OCI-LY7 (cell line): ENCODE measurements around the gene TBL1Y. TPM values are rescaled to one million over a fixed set of nuclear protein-coding genes. Genes with fewer than 3 reads are reported as not detected.
A peak's percentile ranks its signal among the peaks of the same experiment; 100 is the strongest.

Source experiments
- BruUV-seq: library from RNA; stranded (reverse); fragments of 400-500 nt; replicated peaks from 2 replicates; lab custom pipeline; 2021; lab: Mats Ljungman, UMichigan
- CTCF ChIA-PET: fragments of 300-600 bp; sonication (Branson Sonifier 250); formaldehyde crosslinking; loops from one replicate; lab custom pipeline; 2022; ENCODE audit warnings: antibody characterized with exemption; ENCODE audit not compliant: unreplicated experiment; lab: Charles Lee
- POLR2A ChIA-PET: fragments of 300-600 bp; sonication (Branson Sonifier 250); formaldehyde crosslinking; loops from one replicate; lab custom pipeline; 2022; ENCODE audit warnings: antibody characterized with exemption; lab: Charles Lee
- DNase-seq: peaks from one replicate; pipeline ENCODE4 v3.0.0-alpha.2; 2015; ENCODE audit warnings: low spot score
- H2AFZ ChIP-seq: fragments of 200-600 bp; sonication (generic), shearing (Covaris generic); 2 replicates; pipeline ENCODE4 v1.6.1; 2014; ENCODE audit warnings: mild to moderate bottlenecking, antibody characterized with exemption, low read length, moderate library complexity
- H3K27ac ChIP-seq: fragments of 200-600 bp; sonication (generic); 2 replicates; pipeline ENCODE4 v1.5.1; 2014; ENCODE audit warnings: mixed run types, low read depth, mild to moderate bottlenecking, moderate library complexity, low read length, inconsistent platforms; ENCODE audit not compliant: poor library complexity, severe bottlenecking
- H3K36me3 ChIP-seq: fragments of 200-600 bp; sonication (generic); 2 replicates; pipeline ENCODE4 v1.6.1; 2014; ENCODE audit warnings: mild to moderate bottlenecking, antibody characterized with exemption, low read length, moderate library complexity, mixed read lengths; ENCODE audit not compliant: insufficient read depth
- H3K4me1 ChIP-seq: fragments of 200-600 bp; sonication (generic); 2 replicates; pipeline ENCODE4 v1.5.1; 2014; ENCODE audit warnings: mild to moderate bottlenecking, low read length; ENCODE audit not compliant: insufficient read depth, poor library complexity, severe bottlenecking
- H3K4me2 ChIP-seq: fragments of 200-600 bp; sonication (generic); 2 replicates; pipeline ENCODE4 v1.6.1; 2014; ENCODE audit warnings: mild to moderate bottlenecking, low read length
- H3K4me3 ChIP-seq: fragments of 200-600 bp; sonication (generic); 2 replicates; pipeline ENCODE4 v1.5.1; 2014; ENCODE audit warnings: mild to moderate bottlenecking, low read depth, low read length; ENCODE audit not compliant: poor library complexity, severe bottlenecking
- H3K79me2 ChIP-seq: fragments of 200-600 bp; sonication (generic); 2 replicates; pipeline ENCODE4 v1.6.1; 2016; ENCODE audit warnings: low read depth, mild to moderate bottlenecking, low read length, moderate library complexity, mixed read lengths; ENCODE audit not compliant: insufficient read depth
- H3K9me2 ChIP-seq: fragments of 200-600 bp; sonication (generic); 2 replicates; pipeline ENCODE4 v1.6.1; 2016; ENCODE audit warnings: mild to moderate bottlenecking, low read length, mixed read lengths; ENCODE audit not compliant: insufficient read depth
- H3K9me3 ChIP-seq: fragments of 200-600 bp; sonication (generic); 2 replicates; pipeline ENCODE4 v1.6.1; 2014; ENCODE audit warnings: mild to moderate bottlenecking, mixed run types, low read length, mixed read lengths
- H4K20me1 ChIP-seq: fragments of 200-600 bp; sonication (generic); 2 replicates; pipeline ENCODE4 v1.6.1; 2014; ENCODE audit warnings: mild to moderate bottlenecking, antibody characterized with exemption, low read length, moderate library complexity, mixed read lengths; ENCODE audit not compliant: insufficient read depth
- CTCF ChIP-seq: fragments of 200-600 bp; sonication (generic); conservative IDR thresholded peaks from 2 replicates; pipeline ENCODE4 v1.5.1; 2014; ENCODE audit warnings: mild to moderate bottlenecking, antibody characterized with exemption, low read length, moderate library complexity, mixed read lengths
- EZH2phosphoT487 ChIP-seq: fragments of 200-600 bp; sonication (generic); IDR thresholded peaks from 2 replicates; pipeline ENCODE4 v1.6.1; 2018; ENCODE audit warnings: low read depth, borderline replicate concordance, mild to moderate bottlenecking, mixed run types, antibody characterized with exemption, low read length, moderate library complexity, mixed read lengths
- intact Hi-C: fragments of 100-400 bp; cut with micrococcal nuclease; formaldehyde crosslinking; loops from one replicate; pipeline ENCODE4 v1.10.0; 2022; ENCODE audit not compliant: unreplicated experiment
- total RNA-seq, 2 experiments: library from RNA; depleted of rRNA in 1 of 2; stranded (reverse); fragments of >200 nt in 1 of 2; shearing (Covaris generic) in 1 of 2; gene quantifications; 2 replicates each; pipeline ENCODE4 v1.2.3, GENCODE V29; 2014 to 2022

TBL1Y gene
- total RNA-seq, 2 experiments from 2014 or later, result 16.3 to 20.3 TPM

- intact Hi-C loops, result no loop called here
- Histone ChIP-seq H3K4me1 (peaks cover 28% of the 10 kb centered on the region), H2AFZ (no peak overlapping the region), H3K4me2 (no peak overlapping the region), H3K9me3 (no peaks in the 10 kb centered on the region), H3K9me2 (no peaks in the 10 kb centered on the region), H3K27ac (no peak overlapping the region), H3K36me3 (peaks cover 3% of the 10 kb centered on the region; the same call in 1 of the 2 replicates), H4K20me1 (no peaks in the 10 kb centered on the region), H3K4me3 (no peak overlapping the region), H3K79me2 (no peaks in the 10 kb centered on the region)
- CTCF ChIA-PET, result no interaction called here
- no peak for DNase-seq
- TF ChIP-seq EZH2phosphoT487 (no peak), CTCF (no peak)
- POLR2A ChIA-PET, result no interaction called here
- BruUV-seq, result no TSS peak
Measured at GRCh38 chrY:6987811-6988210, 77.3 kb downstream of the TBL1Y start.

- Histone ChIP-seq H3K79me2 (no peaks in the 10 kb centered on the region), H3K9me2 (no peaks in the 10 kb centered on the region), H4K20me1 (no peaks in the 10 kb centered on the region), H2AFZ (no peak overlapping the region), H3K4me1 (peaks cover 16% of the 10 kb centered on the region), H3K36me3 (peaks cover 3% of the 10 kb centered on the region; the same call in 1 of the 2 replicates), H3K27ac (peak overlapping the region; percentile 19), H3K4me2 (0 out of 2 replicates have a peak overlapping the region, but pooled peaks have one; percentile 26), H3K4me3 (no peak overlapping the region), H3K9me3 (no peaks in the 10 kb centered on the region)
- POLR2A ChIA-PET, result no interaction called here
- no TSS peak for BruUV-seq
- intact Hi-C loops, result no loop called here
- CTCF ChIA-PET, result interaction anchor here (0.6 kb wide), 1 partner anchor 528 kb away, joined by 3 read pairs; no protein-coding TSS in a partner anchor
- TF ChIP-seq EZH2phosphoT487, result no peak
- no peak for TF ChIP-seq CTCF
- DNase-seq, result no peak
Measured at GRCh38 chrY:6989886-6990620, 79.6 kb downstream of the TBL1Y start.

GRCh38 chrY:6992041-6992440 lies 81.5 kb downstream of the TBL1Y start:
- no peak for TF ChIP-seq EZH2phosphoT487
- TF ChIP-seq CTCF, result no peak
- Histone ChIP-seq H3K9me2 (no peaks in the 10 kb centered on the region), H3K4me2 (no peak overlapping the region), H3K4me1 (peaks cover 9% of the 10 kb centered on the region), H2AFZ (no peak overlapping the region), H3K36me3 (peaks cover 6% of the 10 kb centered on the region), H3K4me3 (no peak overlapping the region), H3K27ac (no peak overlapping the region), H3K9me3 (no peaks in the 10 kb centered on the region), H3K79me2 (no peaks in the 10 kb centered on the region), H4K20me1 (no peaks in the 10 kb centered on the region)
- no peak for DNase-seq
- intact Hi-C loops, result no loop called here
- ChIA-PET POLR2A (no interaction called here), CTCF (interaction anchor here (1.5 kb wide), 1 partner anchor 13 kb away, joined by 3 read pairs; no protein-coding TSS in a partner anchor)
- no TSS peak for BruUV-seq
